Suppressor macrophage (primary cell): ENCODE measurements around the gene TECTB.

ENCODE experiments used
- DNase-seq, 4 experiments: peaks; one replicate each; pipeline ENCODE4 v3.0.0-alpha.2; 2020 to 2022

Gene TECTB

DNA sequence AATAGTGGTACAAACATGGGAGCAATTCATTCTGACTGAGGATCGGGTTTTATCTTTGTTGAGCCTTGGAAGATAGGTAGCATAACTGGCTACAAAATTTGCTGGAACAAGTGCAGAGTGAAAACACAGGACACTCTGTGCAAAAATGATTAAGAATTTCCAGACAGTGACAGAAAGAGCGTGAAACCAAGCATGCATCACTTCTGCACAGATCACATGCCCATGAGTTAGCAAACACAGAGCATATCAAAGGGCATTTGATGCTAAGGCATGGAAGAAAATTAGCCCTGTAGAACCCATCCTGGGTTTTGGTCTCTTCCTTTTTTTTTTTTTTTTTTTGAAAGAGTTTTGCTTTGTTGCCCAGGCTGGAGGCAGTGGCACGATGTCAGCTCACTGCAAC lies 28.3 kb downstream of the TECTB start:
- no peak for DNase-seq

- no peak for DNase-seq
These were observed 30.0 kb downstream of the TECTB start for GRCh38 chr10:112313234-112313633.

- no peak for DNase-seq
These were observed 30.7 kb downstream of the TECTB start for GRCh38 chr10:112313911-112314310.

- peak; percentile 81 to 90 (median 86) for DNase-seq
These were observed 31.7 kb downstream of the TECTB start for GRCh38 chr10:112314822-112315474.

- DNase-seq = no peak
These were observed 44.5 kb downstream of the TECTB start for GRCh38 chr10:112327678-112328077.

DNA sequence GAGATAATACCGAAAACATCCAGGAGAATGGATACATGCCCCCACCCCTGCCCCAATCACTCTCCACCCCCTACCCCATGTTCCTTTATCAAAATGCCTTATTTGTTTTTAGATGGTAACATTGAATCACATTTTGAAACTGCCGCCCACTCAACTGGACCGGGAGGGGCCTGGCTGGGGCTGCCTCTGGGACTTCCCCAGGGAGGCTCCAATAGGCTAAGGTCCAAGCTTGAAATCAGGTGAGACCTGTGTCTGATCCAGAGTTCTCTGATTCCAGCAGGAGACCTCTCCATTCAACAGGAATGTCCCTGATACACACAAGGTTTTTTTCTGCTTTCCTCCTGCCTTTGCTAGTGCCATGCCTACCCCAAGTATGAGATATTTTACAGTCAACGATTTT lies 47.0 kb downstream of the TECTB start:
- peak in 3 of 4 experiments; percentile 8 to 39 (median 34) for DNase-seq

- DNase-seq = no peak
These were observed 47.5 kb downstream of the TECTB start for GRCh38 chr10:112330607-112331160.

GRCh38 chr10:112332022-112332421 lies 48.8 kb downstream of the TECTB start:
- no peak for DNase-seq

- DNase-seq = no peak
These were observed 49.5 kb downstream of the TECTB start for GRCh38 chr10:112332509-112333228.

GRCh38 chr10:112333452-112333851 lies 50.3 kb downstream of the TECTB start:
- no peak for DNase-seq

- DNase-seq = peak in 3 of 4 experiments; percentile 8 to 26 (median 11)
These were observed 52.1 kb downstream of the TECTB start for GRCh38 chr10:112335111-112335867.

DNA sequence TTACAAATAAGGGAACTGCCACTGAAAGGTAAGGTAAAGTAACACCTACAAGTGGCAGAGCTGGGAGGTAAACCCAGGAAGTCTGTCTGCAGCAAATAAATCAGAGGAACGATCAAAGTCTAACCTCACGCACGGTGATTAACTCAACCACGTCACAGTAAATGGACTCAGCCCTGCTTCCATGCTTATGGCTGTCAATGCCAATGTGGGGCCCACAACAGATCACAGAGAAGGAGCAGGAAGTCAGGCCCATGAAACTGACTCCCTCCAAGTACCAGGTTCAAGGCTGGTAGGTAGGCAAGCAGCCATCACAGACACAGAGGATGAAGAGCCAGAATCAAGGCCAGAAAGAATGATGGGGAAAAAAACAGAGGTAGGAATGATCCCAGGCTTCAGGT lies 52.7 kb downstream of the TECTB start:
- no peak for DNase-seq

DNA sequence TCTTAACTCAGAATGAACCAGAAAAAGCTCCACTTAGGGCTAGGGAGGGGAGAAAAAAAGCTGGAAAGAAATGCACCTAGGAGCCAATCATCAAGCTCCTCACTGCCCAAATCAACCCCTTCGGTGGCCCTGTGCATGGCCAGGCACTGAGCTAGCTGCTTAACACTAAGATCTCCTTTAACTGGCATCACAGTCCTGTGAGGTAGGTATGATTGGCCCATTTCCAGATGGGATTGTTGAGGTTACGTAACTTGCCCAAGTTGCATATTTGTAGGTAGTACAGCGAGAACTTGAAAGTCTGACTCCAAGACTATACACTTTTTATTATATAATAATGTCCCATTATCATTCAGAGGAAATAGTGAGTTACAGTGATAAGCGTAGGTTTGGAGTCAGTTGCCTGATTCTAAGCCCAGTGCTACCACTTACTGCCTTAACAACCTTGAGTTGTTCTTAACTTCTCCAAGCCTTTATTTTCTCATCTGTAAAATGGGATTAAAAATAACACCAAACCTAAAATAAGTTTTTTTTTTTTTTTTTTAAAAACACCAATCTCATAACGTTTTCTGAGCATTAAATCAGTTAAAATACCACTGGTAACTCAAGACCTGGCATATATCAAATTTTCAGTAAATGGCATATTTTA lies 53.5 kb downstream of the TECTB start:
- DNase-seq = no peak

DNA sequence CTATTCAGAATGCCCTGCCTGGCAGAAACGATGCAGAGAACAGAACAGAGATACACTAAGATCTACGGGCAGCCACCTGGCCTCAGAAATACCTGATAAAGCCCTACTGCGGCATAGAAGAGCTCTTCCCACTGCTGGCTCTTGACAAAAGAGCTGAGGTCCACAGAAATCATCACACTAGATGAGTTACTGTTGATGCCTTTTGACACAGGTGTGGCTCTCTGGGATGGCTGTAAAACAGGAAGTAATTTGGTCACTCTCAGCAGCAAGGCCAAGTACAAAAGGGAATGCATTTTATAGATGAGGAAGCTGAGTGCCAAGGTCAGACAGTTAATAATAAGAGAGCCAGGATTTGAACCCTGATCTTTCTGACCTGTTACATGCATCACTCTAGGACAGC lies 55.8 kb downstream of the TECTB start:
- DNase-seq = no peak

- no peak for DNase-seq
These were observed 57.4 kb downstream of the TECTB start for GRCh38 chr10:112340601-112341000.

DNA sequence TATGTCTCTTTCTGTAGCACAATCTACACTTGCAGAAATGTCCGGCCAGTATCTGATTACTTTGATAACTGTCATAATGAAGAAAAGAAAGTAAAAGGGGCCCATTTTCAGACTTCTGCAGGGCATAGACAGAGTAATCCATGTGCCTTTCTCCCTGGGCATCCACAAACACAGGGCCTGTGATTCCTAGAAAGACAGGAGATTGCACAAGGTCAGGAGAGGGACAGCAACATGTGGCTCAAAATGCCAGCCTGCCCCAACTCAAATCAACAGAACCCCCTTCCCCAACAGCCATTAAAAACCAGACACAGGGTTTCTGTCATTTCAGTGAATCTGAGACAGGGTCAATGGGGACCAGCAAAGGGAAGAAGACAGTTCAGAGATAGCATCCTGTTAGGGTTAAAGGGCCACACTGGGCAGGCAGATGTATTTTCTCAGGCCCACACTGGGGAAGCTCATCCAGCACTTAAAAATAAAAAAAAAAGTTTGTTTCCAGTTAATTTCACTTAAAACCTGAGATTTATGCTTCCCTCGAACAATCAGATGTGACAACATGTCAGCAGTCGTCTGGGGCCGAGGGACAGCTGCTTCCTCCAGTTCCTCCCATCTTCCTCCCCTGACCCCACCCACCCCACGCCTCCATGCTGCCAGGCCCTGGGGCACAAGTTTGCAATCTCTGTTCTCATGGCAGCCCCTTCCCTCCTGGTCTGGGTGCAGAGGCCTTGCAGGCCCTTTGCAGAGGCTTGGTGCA lies 60.0 kb downstream of the TECTB start:
- DNase-seq = peak in 1 of 4 experiments; percentile 14

GRCh38 chr10:112344261-112344660 lies 61.1 kb downstream of the TECTB start:
- DNase-seq = no peak

GRCh38 chr10:112345202-112345601 lies 62.0 kb downstream of the TECTB start:
- DNase-seq = no peak

DNA sequence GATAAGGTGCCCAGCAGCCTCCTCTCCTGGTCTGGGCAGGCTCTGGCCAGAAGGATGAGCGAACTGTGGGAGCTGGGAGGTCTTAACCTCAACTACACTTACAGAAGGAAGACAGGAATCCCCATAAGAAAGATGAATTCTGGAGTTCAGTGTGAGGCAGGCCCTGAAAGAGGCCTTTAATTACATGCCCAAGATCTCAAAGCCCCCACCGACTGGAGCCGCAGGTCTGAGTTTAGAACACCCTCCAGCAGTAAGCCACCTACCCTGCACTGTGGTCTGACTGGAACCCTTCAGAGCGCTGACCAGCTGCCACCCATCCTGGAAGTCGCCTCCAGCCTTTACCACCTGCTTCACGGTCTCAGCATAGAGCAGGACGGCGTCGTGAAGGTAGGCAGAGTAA lies 62.5 kb downstream of the TECTB start:
- DNase-seq = no peak

DNA sequence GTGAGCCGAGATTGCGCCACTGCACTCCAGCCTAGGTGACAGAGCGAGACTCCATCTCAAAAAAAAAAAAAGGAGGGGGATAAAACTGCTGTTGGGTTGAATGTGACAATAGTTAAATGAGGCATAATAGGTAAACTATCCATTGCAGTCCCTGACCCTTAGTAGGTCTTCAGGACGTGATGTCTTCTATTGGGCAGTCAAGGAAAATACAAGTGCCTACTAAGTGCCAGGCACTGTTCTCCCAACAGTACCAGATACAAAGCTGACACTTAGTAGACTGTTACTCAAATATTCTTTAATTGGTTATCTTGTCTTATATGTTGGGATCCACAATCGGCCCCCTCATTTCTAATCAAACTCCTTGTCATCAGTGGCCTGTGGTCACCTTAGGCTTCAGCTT lies 63.6 kb downstream of the TECTB start:
- DNase-seq = no peak

DNA sequence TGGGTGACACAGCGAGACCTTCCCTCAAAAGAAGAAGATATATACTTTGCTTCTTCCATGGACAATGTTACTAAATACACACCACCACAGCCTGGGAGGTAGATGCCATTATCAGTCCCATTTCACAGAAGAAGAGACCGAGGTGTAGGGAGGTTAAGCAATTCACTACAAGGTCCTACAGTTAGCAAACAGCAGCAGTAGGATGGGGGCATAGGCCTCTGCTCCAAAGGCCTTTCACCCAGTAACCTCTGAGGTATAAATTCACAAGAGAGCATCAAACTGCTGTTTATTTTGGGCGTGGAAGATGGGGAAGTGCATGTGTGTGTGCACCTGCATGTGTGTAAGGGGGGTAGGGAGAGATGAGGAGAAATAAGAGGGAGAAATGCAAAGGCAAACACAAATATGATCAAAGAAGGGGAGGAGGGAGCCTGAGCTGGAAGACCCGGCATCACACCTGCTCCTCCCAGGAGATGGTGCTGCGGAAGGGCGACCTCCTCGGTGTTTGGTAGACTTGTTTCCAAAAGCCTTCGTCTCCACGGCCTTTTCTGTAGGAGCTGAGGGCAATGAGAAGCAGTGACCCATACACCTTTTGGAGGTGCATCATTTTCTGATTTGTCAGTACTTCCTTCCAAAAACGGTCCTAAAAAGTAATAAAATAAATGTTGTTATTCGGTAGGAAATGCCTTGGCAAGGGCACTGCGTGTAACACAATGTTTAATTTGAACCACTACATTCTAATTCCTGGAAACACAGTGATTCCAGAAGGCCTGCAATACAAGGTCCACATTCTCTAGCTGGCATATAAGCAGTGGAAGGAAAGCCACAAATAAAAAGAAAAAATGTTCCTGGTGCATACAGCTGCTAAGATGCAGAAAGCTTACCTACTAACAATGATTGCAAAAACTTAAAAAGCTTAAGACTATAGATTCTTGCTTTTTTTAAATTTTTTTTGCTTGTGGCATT lies 64.8 kb downstream of the TECTB start:
- no peak for DNase-seq
